Naive thymus-derived CD4-positive, alpha-beta T cell (primary cell): ENCODE results near the gene ZACN. TPM values are rescaled to one million over a fixed set of nuclear protein-coding genes. Genes with fewer than 3 reads are reported as not detected.

Experiments
- ATAC-seq: fragments of 150-1000 bp; cut with Tn5 transposase; 2 replicates; pipeline ENCODE4 v1.10.0; 2021; ENCODE audit warnings: mild to moderate bottlenecking, moderate library complexity
- CTCF ChIA-PET: fragments of 350-600 bp; sonication (Branson Sonifier 250); formaldehyde crosslinking; loops from one replicate; lab custom pipeline; 2021; ENCODE audit warnings: antibody characterized with exemption; lab: Charles Lee
- POLR2A ChIA-PET: fragments of 350-600 bp; sonication (Branson Sonifier 250); formaldehyde crosslinking; loops from one replicate; lab custom pipeline; 2021; ENCODE audit warnings: antibody characterized with exemption, inconsistent platforms; lab: Charles Lee
- DNase-seq, 9 donors: peaks; one replicate each; pipeline versions ENCODE4 v3.0.0 to v3.0.0-alpha.2; 2020 to 2022; ENCODE audit warnings: mixed read lengths in 1 of 9
- H3K27ac ChIP-seq: one replicate; pipeline ENCODE4 v1.7.0; 2013; ENCODE audit warnings: mild to moderate bottlenecking, low read depth, low read length, moderate library complexity
- H3K27me3 ChIP-seq, 2 donors: one replicate each; pipeline ENCODE4 v1.7.0; 2013; ENCODE audit warnings: low read length in 2 of 2, mild to moderate bottlenecking in 2 of 2, moderate library complexity in 2 of 2; ENCODE audit not compliant: control insufficient read depth in 2 of 2, insufficient read depth in 2 of 2
- H3K36me3 ChIP-seq, 3 experiments: 1 replicate in 2 of 3; 2 replicates in 1 of 3; pipeline ENCODE4 v1.7.0; 2013; ENCODE audit warnings: low read length in 3 of 3, mild to moderate bottlenecking in 3 of 3, moderate library complexity in 1 of 3; ENCODE audit not compliant: insufficient read depth in 3 of 3, control insufficient read depth in 2 of 3
- H3K4me1 ChIP-seq, 2 donors: one replicate each; pipeline ENCODE4 v1.7.0; 2013; ENCODE audit warnings: low read length in 2 of 2, mild to moderate bottlenecking in 2 of 2, moderate library complexity in 1 of 2; ENCODE audit not compliant: control insufficient read depth in 2 of 2, insufficient read depth in 2 of 2
- H3K4me3 ChIP-seq: 2 replicates; pipeline ENCODE4 v1.7.0; 2013; ENCODE audit warnings: mild to moderate bottlenecking, low read length
- H3K9me3 ChIP-seq, 3 experiments: 1 replicate in 2 of 3; 2 replicates in 1 of 3; pipeline ENCODE4 v1.7.0; 2013; ENCODE audit warnings: low read length in 3 of 3; ENCODE audit not compliant: control insufficient read depth in 2 of 3
- H3K27ac Mint-ChIP-seq, 9 donors: one replicate each; pipeline ENCODE4 v1.8.0; 2020 to 2022; ENCODE audit warnings: mixed read lengths in 9 of 9, mild to moderate bottlenecking in 8 of 9, moderate library complexity in 5 of 9, inconsistent platforms in 2 of 9
- H3K27me3 Mint-ChIP-seq, 5 donors: one replicate each; pipeline ENCODE4 v1.8.0; 2021 to 2022; ENCODE audit warnings: mixed read lengths in 5 of 5, mild to moderate bottlenecking in 1 of 5
- H3K36me3 Mint-ChIP-seq, 5 donors: one replicate each; pipeline ENCODE4 v1.8.0; 2020 to 2022; ENCODE audit warnings: mixed read lengths in 5 of 5, mild to moderate bottlenecking in 3 of 5, inconsistent platforms in 1 of 5
- H3K4me1 Mint-ChIP-seq, 7 donors: one replicate each; pipeline ENCODE4 v1.8.0; 2020 to 2022; ENCODE audit warnings: mixed read lengths in 7 of 7, mild to moderate bottlenecking in 3 of 7, inconsistent platforms in 1 of 7
- H3K4me3 Mint-ChIP-seq, 10 donors: one replicate each; pipeline ENCODE4 v1.8.0; 2020 to 2022; ENCODE audit warnings: mild to moderate bottlenecking in 10 of 10, mixed read lengths in 10 of 10, moderate library complexity in 6 of 10, inconsistent platforms in 2 of 10
- H3K9me3 Mint-ChIP-seq, 11 donors: one replicate each; pipeline ENCODE4 v1.8.0; 2020 to 2022; ENCODE audit warnings: mixed read lengths in 11 of 11, mild to moderate bottlenecking in 4 of 11, inconsistent platforms in 1 of 11, moderate library complexity in 1 of 11
- intact Hi-C, 2 donors: fragments of 100-400 bp; cut with micrococcal nuclease; formaldehyde crosslinking; loops; one replicate each; pipeline ENCODE4 v1.15.1; 2023
- polyA plus RNA-seq, 2 donors: library from polyadenylated mRNA; unstranded; fragments of 300-500 nt; fragmentation: Illumina TruSeq; gene quantifications; one replicate each; pipeline ENCODE4 v1.2.3, GENCODE V29; 2021
- total RNA-seq, 6 experiments: library from RNA in 5 of 6; stranded (reverse) in 5 of 6; gene quantifications; 1 replicate in 5 of 6; 2 replicates in 1 of 6; pipeline ENCODE4 v1.2.3 and lab custom pipeline; 2021 to 2026

ZACN gene
- total and polyA plus RNA-seq, 7 experiments from 2014 or later: 0.24 to 4.6 (median 0.72) TPM; not detected in 1

GRCh38 chr17:76120658-76121008, 41.7 kb downstream of the ZACN start:
- peaks cover 0 to 2% (median 0%) of the 10 kb centered on the region in 11 donors for H3K9me3 Mint-ChIP-seq
- H3K27me3 Mint-ChIP-seq: no peaks in the 10 kb centered on the region
- no peak for DNase-seq
- no peaks in the 10 kb centered on the region for H3K36me3 ChIP-seq
- CTCF ChIA-PET: interaction anchor here (0.8 to 13.6 kb wide), 14 partner anchors 9 to 180 kb away, joined by 3 to 191 read pairs (median 6); partner anchors contain the start of gene EXOC7
- H3K36me3 Mint-ChIP-seq: no peaks in the 10 kb centered on the region
- H3K27me3 ChIP-seq: no peaks in the 10 kb centered on the region
- peaks cover 4 to 26% (median 14%) of the 10 kb centered on the region in 7 donors for H3K4me1 Mint-ChIP-seq
- H3K4me1 ChIP-seq: peaks cover 0 to 19% of the 10 kb centered on the region in 2 donors
- no peak overlapping the region for H3K27ac ChIP-seq
- ATAC-seq: no peak
- intact Hi-C loops: loop anchor here (1.0 to 5.0 kb wide), 7 partner anchors 17 to 179 kb away; partner anchors contain the start of genes EXOC7 (in 1 of the 2) and FOXJ1 (in 1 of the 2)
- H3K27ac Mint-ChIP-seq: peak overlapping the region in 6 of 9 donors; percentile 58 to 72 (median 61)
- H3K9me3 ChIP-seq: no peaks in the 10 kb centered on the region
- peak overlapping the region in 6 of 10 donors; percentile 23 to 73 (median 45) for H3K4me3 Mint-ChIP-seq
- no peak overlapping the region for H3K4me3 ChIP-seq
- POLR2A ChIA-PET: interaction anchor here (1.0 to 7.9 kb wide), 6 partner anchors 16 to 160 kb away, joined by 3 to 90 read pairs (median 4); partner anchors contain the start of gene EXOC7

DNA sequence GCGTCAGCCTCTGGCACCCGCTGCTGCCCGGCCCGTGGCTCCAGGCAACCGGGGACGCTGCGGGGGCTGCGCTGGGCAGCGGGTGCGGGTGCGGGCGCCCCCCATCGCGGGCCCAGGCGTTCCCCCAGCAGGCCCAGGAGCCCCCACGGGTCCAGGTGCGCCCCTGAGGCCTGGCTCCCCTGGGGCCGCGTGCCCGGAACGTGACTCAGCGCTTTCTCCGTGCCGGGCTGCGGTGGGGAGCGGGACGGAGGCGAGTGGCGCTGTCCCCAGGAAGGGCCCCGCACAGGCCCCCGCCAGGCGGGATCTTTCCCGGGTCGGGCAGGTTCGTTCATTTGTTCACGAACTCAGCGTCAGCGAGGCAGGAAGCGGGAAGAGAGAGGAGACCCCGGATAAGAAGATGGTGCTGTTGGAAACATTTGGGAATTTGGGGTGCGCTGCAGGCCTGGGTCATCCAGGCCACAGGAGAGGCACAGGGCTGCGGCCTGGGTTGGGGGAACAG, 43.0 kb downstream of the ZACN start:
- Histone ChIP-seq H3K27me3 (no peaks in the 10 kb centered on the region), H3K27ac (peak overlapping the region; percentile 52), H3K36me3 (no peaks in the 10 kb centered on the region), H3K4me1 (peaks cover 0 to 25% of the 10 kb centered on the region in 2 donors), H3K9me3 (no peaks in the 10 kb centered on the region), H3K4me3 (peak overlapping the region; percentile 63)
- Mint-ChIP-seq H3K27ac (peak overlapping the region; percentile 40 to 91 (median 73)), H3K27me3 (no peaks in the 10 kb centered on the region), H3K36me3 (no peaks in the 10 kb centered on the region), H3K4me3 (peak overlapping the region in 7 of 10 donors; percentile 25 to 77 (median 53)), H3K4me1 (peaks cover 10 to 39% (median 27%) of the 10 kb centered on the region in 7 donors), H3K9me3 (peaks cover 0 to 2% (median 0%) of the 10 kb centered on the region in 11 donors)
- intact Hi-C loops: loop anchor here (1.0 to 5.0 kb wide), 7 partner anchors 19 to 177 kb away; partner anchors contain the start of genes EXOC7 (in 1 of the 2) and FOXJ1 (in 1 of the 2)
- peak; percentile 33 for ATAC-seq
- POLR2A ChIA-PET: interaction anchor here (0.7 to 7.9 kb wide), 8 partner anchors 13 to 158 kb away, joined by 3 to 90 read pairs (median 4); no protein-coding TSS in a partner anchor
- no peak for DNase-seq
- CTCF ChIA-PET: interaction anchor here (1.0 to 13.6 kb wide), 13 partner anchors 12 to 179 kb away, joined by 3 to 191 read pairs (median 5); partner anchors contain the start of gene FOXJ1

DNA sequence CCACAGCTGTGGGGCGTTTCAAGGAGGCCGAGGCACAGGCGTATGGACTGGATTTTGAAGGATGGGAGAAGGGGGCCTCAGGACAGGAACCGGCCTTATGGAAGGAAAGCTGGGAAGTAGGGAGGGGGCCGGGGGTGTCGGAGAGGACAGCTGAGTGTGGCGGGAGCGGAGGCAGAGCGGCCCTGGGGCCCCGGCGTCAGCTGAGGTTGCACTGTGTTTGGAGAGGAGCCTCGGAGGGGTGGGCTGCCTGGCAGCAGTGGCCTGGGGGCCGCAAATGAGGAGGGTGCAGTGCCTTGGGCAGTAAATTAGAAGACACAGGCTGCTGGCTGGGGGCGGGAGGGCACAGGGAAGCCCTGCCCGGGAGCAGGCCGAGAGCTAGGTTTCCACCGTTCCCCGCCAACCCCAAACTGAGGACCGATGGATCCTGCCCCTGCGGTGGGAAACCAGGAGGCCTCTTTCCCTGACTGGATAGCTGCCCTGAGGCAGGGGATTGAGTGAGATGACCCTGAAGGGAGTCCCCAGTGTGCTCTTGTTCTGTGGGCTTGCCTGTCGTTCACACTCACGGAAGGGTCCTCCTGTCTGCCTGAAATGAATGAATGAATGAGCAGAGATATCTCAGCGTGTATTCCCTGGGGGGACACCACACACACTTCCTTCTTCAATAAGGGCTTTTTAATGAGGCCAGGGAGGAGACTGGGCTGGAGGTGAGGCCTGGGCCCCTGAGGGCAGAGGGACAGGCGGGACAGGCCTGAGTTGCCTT, 43.6 kb downstream of the ZACN start:
- DNase-seq (no peak), ATAC-seq (no peak)
- H3K4me3 Mint-ChIP-seq: peak overlapping the region; percentile 18 to 77 (median 54)
- Histone ChIP-seq H3K9me3 (no peaks in the 10 kb centered on the region), H3K27ac (no peak overlapping the region), H3K27me3 (no peaks in the 10 kb centered on the region), H3K36me3 (no peaks in the 10 kb centered on the region), H3K4me3 (no peak overlapping the region), H3K4me1 (peaks cover 0 to 30% of the 10 kb centered on the region in 2 donors)
- peaks cover 15 to 44% (median 32%) of the 10 kb centered on the region in 7 donors for H3K4me1 Mint-ChIP-seq
- H3K9me3 Mint-ChIP-seq: peaks cover 0 to 2% (median 0%) of the 10 kb centered on the region in 11 donors
- peak overlapping the region; percentile 69 to 91 (median 82) for H3K27ac Mint-ChIP-seq
- no peaks in the 10 kb centered on the region for H3K27me3 Mint-ChIP-seq
- ChIA-PET CTCF (interaction anchor here (0.6 to 13.6 kb wide), 17 partner anchors 11 to 158 kb away, joined by 3 to 191 read pairs (median 7); partner anchors contain the start of gene FOXJ1), POLR2A (interaction anchor here (0.7 to 7.9 kb wide), 12 partner anchors 12 to 157 kb away, joined by 3 to 90 read pairs (median 3); partner anchors contain the start of gene EXOC7)
- intact Hi-C loops: loop anchor here in 1 of 2 donors (5.0 kb wide), 1 partner anchor 175 kb away; no protein-coding TSS in a partner anchor
- H3K36me3 Mint-ChIP-seq: no peaks in the 10 kb centered on the region

- ATAC-seq (no peak), DNase-seq (no peak)
- no peaks in the 10 kb centered on the region for H3K9me3 ChIP-seq
- H3K4me3 ChIP-seq: no peak overlapping the region
- intact Hi-C loops: loop anchor here in 1 of 2 donors (5.0 kb wide), 1 partner anchor 174 kb away; no protein-coding TSS in a partner anchor
- peak overlapping the region; percentile 10 to 73 (median 52) for H3K4me3 Mint-ChIP-seq
- H3K36me3 Mint-ChIP-seq: no peaks in the 10 kb centered on the region
- H3K9me3 Mint-ChIP-seq: peaks cover 0 to 2% (median 0%) of the 10 kb centered on the region in 11 donors
- no peaks in the 10 kb centered on the region for H3K27me3 Mint-ChIP-seq
- ChIA-PET CTCF (interaction anchor here (0.6 to 13.6 kb wide), 22 partner anchors 11 to 274 kb away, joined by 3 to 191 read pairs (median 4); no protein-coding TSS in a partner anchor), POLR2A (interaction anchor here (0.7 to 7.9 kb wide), 12 partner anchors 19 to 153 kb away, joined by 3 to 90 read pairs (median 4); partner anchors contain the start of gene EXOC7)
- H3K4me1 Mint-ChIP-seq: peaks cover 15 to 44% (median 32%) of the 10 kb centered on the region in 7 donors
- peak overlapping the region; percentile 43 to 86 (median 72) for H3K27ac Mint-ChIP-seq
- no peak overlapping the region for H3K27ac ChIP-seq
- H3K36me3 ChIP-seq: no peaks in the 10 kb centered on the region
- H3K4me1 ChIP-seq: peaks cover 0 to 30% of the 10 kb centered on the region in 2 donors
- H3K27me3 ChIP-seq: no peaks in the 10 kb centered on the region
Observed at GRCh38 chr17:76123191-76123499, 44.2 kb downstream of the ZACN start.

DNA sequence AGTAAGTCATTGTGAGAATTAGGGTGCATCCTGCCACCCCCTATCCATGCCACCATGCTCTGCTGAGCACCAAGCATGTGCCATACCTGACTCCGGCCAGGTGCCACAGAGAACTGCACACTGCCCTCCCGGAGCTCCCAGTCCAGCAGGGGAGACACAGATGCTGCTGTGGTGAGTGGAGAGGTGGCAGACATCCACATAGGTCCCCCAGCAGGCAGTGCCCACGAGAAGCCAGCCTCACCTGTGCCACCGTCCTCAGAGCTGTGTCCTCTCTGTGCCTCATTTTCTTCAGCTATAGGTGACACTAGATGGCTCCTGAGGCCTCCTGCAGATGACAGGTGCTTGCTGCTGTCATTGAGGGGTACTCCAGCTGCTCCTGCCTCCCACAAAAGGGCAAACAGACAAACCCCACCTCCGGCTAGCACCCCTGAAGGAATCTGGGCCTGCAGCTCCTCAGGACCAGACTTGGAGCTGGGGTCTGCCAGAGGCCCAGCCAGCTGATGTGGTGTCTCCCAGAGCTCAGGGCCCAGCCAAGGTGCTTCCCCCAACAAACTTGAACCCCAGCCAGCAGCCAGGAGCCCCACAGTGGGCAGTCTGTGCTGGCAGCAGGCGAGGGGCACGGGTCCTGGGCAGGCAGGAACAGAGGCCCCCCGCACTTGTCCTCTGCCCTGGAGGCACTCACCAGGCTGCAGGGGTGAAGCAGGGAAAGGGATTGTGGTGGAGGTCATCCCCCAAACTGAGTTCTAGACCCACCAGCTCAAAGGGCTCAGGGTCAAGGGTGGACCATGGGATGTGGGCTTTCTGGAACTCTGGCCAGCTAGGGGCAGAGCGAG, 45.0 kb downstream of the ZACN start:
- H3K9me3 Mint-ChIP-seq: peaks cover 0 to 2% (median 0%) of the 10 kb centered on the region in 11 donors

More for the DNA sequence above, 45.0 kb downstream of the ZACN start:
- Mint-ChIP-seq H3K36me3 (no peaks in the 10 kb centered on the region), H3K27ac (peak overlapping the region in 8 of 9 donors; percentile 25 to 86 (median 72)), H3K4me3 (peak overlapping the region in 5 of 10 donors; percentile 10 to 73 (median 51)), H3K4me1 (peaks cover 15 to 44% (median 32%) of the 10 kb centered on the region in 7 donors), H3K27me3 (no peaks in the 10 kb centered on the region)
- Histone ChIP-seq H3K27me3 (no peaks in the 10 kb centered on the region), H3K9me3 (no peaks in the 10 kb centered on the region), H3K4me3 (no peak overlapping the region), H3K4me1 (peaks cover 0 to 30% of the 10 kb centered on the region in 2 donors), H3K27ac (no peak overlapping the region), H3K36me3 (no peaks in the 10 kb centered on the region)
- ChIA-PET POLR2A (interaction anchor here (0.7 to 7.9 kb wide), 15 partner anchors 18 to 156 kb away, joined by 3 to 90 read pairs (median 4); partner anchors contain the start of gene EXOC7), CTCF (interaction anchor here (0.6 to 13.6 kb wide), 22 partner anchors 9 to 273 kb away, joined by 3 to 191 read pairs (median 4); no protein-coding TSS in a partner anchor)
- ATAC-seq (no peak), DNase-seq (peak in 1 of 9 donors; percentile 33)
- intact Hi-C loops: loop anchor here in 1 of 2 donors (5.0 kb wide), 1 partner anchor 173 kb away; no protein-coding TSS in a partner anchor
